Neural cell (in vitro differentiated cells): ENCODE results near the gene SFMBT2. TPM values are rescaled to one million over a fixed set of nuclear protein-coding genes. Genes with fewer than 3 reads are reported as not detected.

ENCODE experiments used
- H2AFZ ChIP-seq: fragments of 200-600, 300-800 bp; sonication (generic), shearing (Covaris generic); 2 replicates; pipeline ENCODE4 v1.6.0; 2014; ENCODE audit warnings: low read depth, mild to moderate bottlenecking, antibody characterized with exemption, low read length, moderate library complexity
- H3F3A ChIP-seq: fragments of 200-600 bp; shearing (Covaris generic); 2 replicates; pipeline ENCODE4 v1.6.1; 2016; ENCODE audit warnings: mild to moderate bottlenecking, moderate library complexity, mixed read lengths, antibody characterized with exemption, low read length; ENCODE audit not compliant: insufficient read depth, poor library complexity, severe bottlenecking
- H3K27ac ChIP-seq: fragments of 200-600, 300-800 bp; sonication (generic), shearing (Covaris generic); 2 replicates; pipeline ENCODE4 v1.5.1; 2014; ENCODE audit warnings: mild to moderate bottlenecking, low read length, moderate library complexity
- H3K27me3 ChIP-seq: fragments of 300-800, 200-600 bp; sonication (generic), shearing (Covaris generic); 2 replicates; pipeline ENCODE4 v1.6.0; 2014; ENCODE audit warnings: mild to moderate bottlenecking, low read depth, low read length, moderate library complexity; ENCODE audit not compliant: insufficient read depth
- H3K36me3 ChIP-seq: fragments of 300-800, 200-600 bp; sonication (generic), shearing (Covaris generic); 2 replicates; pipeline ENCODE4 v1.5.1; 2014; ENCODE audit warnings: mild to moderate bottlenecking, antibody characterized with exemption, low read length, moderate library complexity; ENCODE audit not compliant: insufficient read depth
- H3K4me2 ChIP-seq: fragments of 300-800, 200-600 bp; sonication (generic), shearing (Covaris generic); 2 replicates; pipeline ENCODE4 v1.6.0; 2014; ENCODE audit warnings: mild to moderate bottlenecking, low read length
- H3K4me3 ChIP-seq: fragments of 300-800, 200-600 bp; sonication (generic), shearing (Covaris generic); 2 replicates; pipeline ENCODE4 v1.5.1; 2014; ENCODE audit warnings: mild to moderate bottlenecking, low read length, moderate library complexity
- H3K79me2 ChIP-seq: fragments of 200-600 bp; shearing (Covaris generic); replicated peaks from 2 replicates; pipeline ENCODE4 v1.6.0; 2014; ENCODE audit warnings: mild to moderate bottlenecking, low read length, moderate library complexity; ENCODE audit not compliant: insufficient read depth
- H3K9ac ChIP-seq: fragments of 300-800, 200-600 bp; sonication (generic), shearing (Covaris generic); 2 replicates; pipeline ENCODE4 v1.6.1; 2016; ENCODE audit warnings: mild to moderate bottlenecking, low read length, mixed read lengths
- H3K9me2 ChIP-seq: fragments of 200-600 bp; shearing (Covaris generic); 2 replicates; pipeline ENCODE4 v1.6.1; 2016; ENCODE audit warnings: mild to moderate bottlenecking, low read length, mixed read lengths; ENCODE audit not compliant: insufficient read depth
- H3K9me3 ChIP-seq: fragments of 200-600, 300-800 bp; sonication (generic), shearing (Covaris generic); 2 replicates; pipeline ENCODE4 v1.6.1; 2016; ENCODE audit warnings: mild to moderate bottlenecking, mixed run types, low read length, moderate library complexity, mixed read lengths
- H4K20me1 ChIP-seq: fragments of 200-600 bp; shearing (Covaris generic); 2 replicates; pipeline ENCODE4 v1.6.1; 2016; ENCODE audit warnings: mild to moderate bottlenecking, mixed run types; ENCODE audit not compliant: insufficient read depth
- EP300 ChIP-seq: fragments of 450-650 bp; conservative IDR thresholded peaks from 2 replicates; pipeline ENCODE4 v1.6.1; 2014; ENCODE audit warnings: antibody characterized with exemption, mild to moderate bottlenecking, moderate library complexity; ENCODE audit not compliant: poor library complexity, severe bottlenecking
- EZH2 ChIP-seq: fragments of 200-600, 300-800 bp; shearing (Covaris generic), sonication (generic); IDR thresholded peaks from 2 replicates; pipeline ENCODE4 v1.6.1; 2014; ENCODE audit warnings: antibody characterized with exemption, low read length, borderline replicate concordance, mild to moderate bottlenecking; ENCODE audit not compliant: insufficient read depth, poor library complexity, severe bottlenecking
- MXI1 ChIP-seq: fragments of 450-650 bp; conservative IDR thresholded peaks from 2 replicates; pipeline ENCODE4 v1.6.1; 2014; ENCODE audit warnings: antibody characterized with exemption, mild to moderate bottlenecking; ENCODE audit not compliant: poor library complexity, severe bottlenecking
- POLR2AphosphoS5 ChIP-seq: IDR thresholded peaks from 2 replicates; pipeline ENCODE4 v1.6.1; 2012
- RAD21 ChIP-seq: fragments of 450-650 bp; conservative IDR thresholded peaks from 2 replicates; pipeline ENCODE4 v1.6.1; 2014; ENCODE audit warnings: antibody characterized with exemption, mild to moderate bottlenecking, moderate library complexity
- REST ChIP-seq: IDR thresholded peaks from 2 replicates; pipeline ENCODE4 v1.6.1; 2012; ENCODE audit warnings: borderline replicate concordance
- SMC3 ChIP-seq: fragments of 450-650 bp; conservative IDR thresholded peaks from 2 replicates; pipeline ENCODE4 v1.6.1; 2014; ENCODE audit warnings: antibody characterized with exemption, mild to moderate bottlenecking, moderate library complexity; ENCODE audit not compliant: poor library complexity
- TAF1 ChIP-seq: IDR thresholded peaks from 2 replicates; pipeline ENCODE4 v1.6.1; 2012; ENCODE audit warnings: low read depth
- polyA plus RNA-seq: library from polyadenylated mRNA; depleted of rRNA; stranded (reverse); fragments of >200 nt; gene quantifications from 2 replicates; pipeline ENCODE4 v1.2.3, GENCODE V29; 2014
- TF ChIP-seq, protein P1 (sequence below): fragments of 450-650 bp; IDR thresholded peaks from 2 replicates; pipeline ENCODE4 v1.5.1; 2014; ENCODE audit warnings: antibody characterized with exemption, mild to moderate bottlenecking, moderate library complexity; ENCODE audit not compliant: poor library complexity, severe bottlenecking

The SFMBT2 gene
- polyA plus RNA-seq, 1 donor from 2014 or later, result 1.3 TPM

DNA sequence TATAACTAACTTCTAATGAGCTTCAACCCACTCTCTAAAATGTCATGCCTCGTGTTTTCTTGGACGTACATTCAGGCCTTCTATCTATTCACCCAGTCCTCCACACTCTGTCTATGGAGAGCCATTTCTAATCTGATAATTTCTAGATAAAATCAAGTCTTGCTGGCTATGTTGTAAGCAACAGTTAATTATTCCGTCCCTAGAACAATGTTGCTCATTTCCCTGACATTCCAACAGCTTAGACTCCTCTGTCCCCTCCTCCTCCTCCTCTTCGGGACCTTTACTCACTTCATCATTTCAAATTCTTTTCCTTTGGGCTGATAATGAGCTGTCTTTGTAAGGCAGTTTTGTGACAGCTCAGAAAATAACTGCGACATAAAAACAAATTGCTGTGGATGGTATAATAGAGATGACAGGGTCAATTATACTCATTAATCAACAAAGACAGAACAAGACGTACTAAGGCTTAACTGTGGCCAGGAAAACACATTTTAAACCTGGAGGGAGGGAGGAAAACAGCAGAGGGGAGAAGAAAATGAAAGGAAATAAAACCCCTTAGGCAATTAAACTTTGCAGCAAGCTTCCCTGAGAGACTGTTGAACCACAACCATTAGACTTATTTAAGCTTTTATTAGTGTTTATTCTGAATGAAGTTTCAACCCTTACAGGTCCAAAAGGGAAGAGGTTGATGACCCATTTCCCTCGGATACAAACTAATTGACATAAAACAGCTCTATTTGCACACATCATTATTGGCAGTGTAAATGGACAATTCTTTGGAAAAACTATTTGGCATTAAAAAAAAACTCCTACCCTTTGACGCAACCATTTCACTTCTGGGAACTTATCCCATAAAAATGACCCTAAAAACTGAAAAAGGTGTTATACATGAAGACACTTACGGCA, 179.1 kb downstream of the SFMBT2 start:
- H3K79me2 ChIP-seq, result no peaks in the 10 kb centered on the region
- H3K27me3 ChIP-seq, result no peaks in the 10 kb centered on the region
- H3F3A ChIP-seq, result no peaks in the 10 kb centered on the region
- no peak overlapping the region for H2AFZ ChIP-seq
- no peak overlapping the region for H3K27ac ChIP-seq
- no peaks in the 10 kb centered on the region for H3K9me3 ChIP-seq
- no peaks in the 10 kb centered on the region for H4K20me1 ChIP-seq
- TF ChIP-seq EZH2 (no peak), REST (no peak)
- H3K9me2 ChIP-seq, result no peaks in the 10 kb centered on the region
- no peak overlapping the region for H3K9ac ChIP-seq
- no peak overlapping the region for H3K4me2 ChIP-seq
- H3K4me3 ChIP-seq, result peak overlapping the region; percentile 8
- H3K36me3 ChIP-seq, result no peaks in the 10 kb centered on the region

- no peak overlapping the region for H3K4me2 ChIP-seq
- H4K20me1 ChIP-seq, result no peaks in the 10 kb centered on the region
- TF ChIP-seq SMC3 (no peak), MXI1 (no peak), POLR2AphosphoS5 (no peak), EP300 (no peak), RAD21 (no peak), EZH2 (no peak), REST (no peak), TAF1 (no peak)
- TF ChIP-seq, protein P1, sequence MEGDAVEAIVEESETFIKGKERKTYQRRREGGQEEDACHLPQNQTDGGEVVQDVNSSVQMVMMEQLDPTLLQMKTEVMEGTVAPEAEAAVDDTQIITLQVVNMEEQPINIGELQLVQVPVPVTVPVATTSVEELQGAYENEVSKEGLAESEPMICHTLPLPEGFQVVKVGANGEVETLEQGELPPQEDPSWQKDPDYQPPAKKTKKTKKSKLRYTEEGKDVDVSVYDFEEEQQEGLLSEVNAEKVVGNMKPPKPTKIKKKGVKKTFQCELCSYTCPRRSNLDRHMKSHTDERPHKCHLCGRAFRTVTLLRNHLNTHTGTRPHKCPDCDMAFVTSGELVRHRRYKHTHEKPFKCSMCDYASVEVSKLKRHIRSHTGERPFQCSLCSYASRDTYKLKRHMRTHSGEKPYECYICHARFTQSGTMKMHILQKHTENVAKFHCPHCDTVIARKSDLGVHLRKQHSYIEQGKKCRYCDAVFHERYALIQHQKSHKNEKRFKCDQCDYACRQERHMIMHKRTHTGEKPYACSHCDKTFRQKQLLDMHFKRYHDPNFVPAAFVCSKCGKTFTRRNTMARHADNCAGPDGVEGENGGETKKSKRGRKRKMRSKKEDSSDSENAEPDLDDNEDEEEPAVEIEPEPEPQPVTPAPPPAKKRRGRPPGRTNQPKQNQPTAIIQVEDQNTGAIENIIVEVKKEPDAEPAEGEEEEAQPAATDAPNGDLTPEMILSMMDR, result no peak
- H3K4me3 ChIP-seq, result no peak overlapping the region
- H3K9me3 ChIP-seq, result no peaks in the 10 kb centered on the region
- H2AFZ ChIP-seq, result no peak overlapping the region
- no peaks in the 10 kb centered on the region for H3F3A ChIP-seq
- no peaks in the 10 kb centered on the region for H3K36me3 ChIP-seq
- no peak overlapping the region for H3K9ac ChIP-seq
- H3K27me3 ChIP-seq, result no peaks in the 10 kb centered on the region
- H3K9me2 ChIP-seq, result no peaks in the 10 kb centered on the region
- no peaks in the 10 kb centered on the region for H3K79me2 ChIP-seq
- H3K27ac ChIP-seq, result no peak overlapping the region
Observed at GRCh38 chr10:7230951-7231350, 179.9 kb downstream of the SFMBT2 start.
